GM21390 (cell line): ENCODE results near the gene HMCN1.

Experiments used
- ATAC-seq: cut with Tn5 transposase; IDR thresholded peaks from one replicate; pipeline ENCODE4 v1.9.1; 2021; ENCODE audit not compliant: unreplicated experiment

Gene HMCN1

GRCh38 chr1:186215636-186216035 is 481.4 kb downstream of the HMCN1 start:
- ATAC-seq: no peak

- no peak for ATAC-seq
Measured at GRCh38 chr1:186218654-186219352, 484.6 kb downstream of the HMCN1 start.

GRCh38 chr1:186220067-186220466 is 485.9 kb downstream of the HMCN1 start:
- no peak for ATAC-seq

- ATAC-seq: no peak
Measured at GRCh38 chr1:186220911-186221310, 486.7 kb downstream of the HMCN1 start.

- no peak for ATAC-seq
Measured at GRCh38 chr1:186225096-186225495, 490.9 kb downstream of the HMCN1 start.

GRCh38 chr1:186228749-186229148 is 494.6 kb downstream of the HMCN1 start:
- ATAC-seq: no peak

GRCh38 chr1:186231861-186232436 is 497.8 kb downstream of the HMCN1 start:
- ATAC-seq: no peak

GRCh38 chr1:186234976-186235686 is 500.9 kb downstream of the HMCN1 start:
- no peak for ATAC-seq

- ATAC-seq: no peak
Measured at GRCh38 chr1:186235696-186236095, 501.5 kb downstream of the HMCN1 start.

GRCh38 chr1:186236921-186237320 is 502.7 kb downstream of the HMCN1 start:
- no peak for ATAC-seq

- no peak for ATAC-seq
Measured at GRCh38 chr1:186239171-186239570, 505.0 kb downstream of the HMCN1 start.

GRCh38 chr1:186240436-186240835 is 506.2 kb downstream of the HMCN1 start:
- no peak for ATAC-seq
